Myocyte (in vitro differentiated cells): ENCODE data around the gene RPL18A. TPM values are rescaled to one million over a fixed set of nuclear protein-coding genes. Genes with fewer than 3 reads are reported as not detected.

ENCODE experiments used
- DNase-seq: peaks from one replicate; pipeline ENCODE4 v3.0.0-alpha.2; 2012; ENCODE audit warnings: low read depth
- polyA plus RNA-seq: library from polyadenylated mRNA; unstranded; fragments of >200 nt; gene quantifications from one replicate; pipeline ENCODE4 v1.2.1, GENCODE V29; 2012; ENCODE audit warnings: missing spikeins
- total RNA-seq: library from RNA; depleted of rRNA; stranded (reverse); fragments of >200 nt; gene quantifications from 2 replicates; pipeline ENCODE4 v1.2.3, GENCODE V29; 2014

RPL18A gene
- 777 and 810 TPM in 2 replicates for total RNA-seq
- polyA plus RNA-seq = 1,419 TPM

GRCh38 chr19:17859533-17860330 is at the start of gene RPL18A:
Gene RPL18A (plus strand): TSS chr19:17859910. CDS start chr19:17859957, 47 bp downstream.
- peak; percentile 100 for DNase-seq

- no peak for DNase-seq
These were observed 48.6 kb upstream of the RPL18A start for GRCh38 chr19:17811103-17811502.

- DNase-seq = no peak
These were observed 48.0 kb upstream of the RPL18A start for GRCh38 chr19:17811681-17812080.

- DNase-seq = no peak
These were observed 47.6 kb upstream of the RPL18A start for GRCh38 chr19:17812099-17812498.

GRCh38 chr19:17817668-17818363 is 41.9 kb upstream of the RPL18A start:
- no peak for DNase-seq

GRCh38 chr19:17821190-17821589 is 38.5 kb upstream of the RPL18A start, which contains the start of gene INSL3:
Gene INSL3 (minus strand): TSS chr19:17821519. CDS start chr19:17821506, 13 bp downstream.
- DNase-seq = no peak

GRCh38 chr19:17824339-17824738 is 35.4 kb upstream of the RPL18A start:
- no peak for DNase-seq

- no peak for DNase-seq
These were observed 33.1 kb upstream of the RPL18A start for GRCh38 chr19:17826508-17827056.

GRCh38 chr19:17829855-17830566 is 29.7 kb upstream of the RPL18A start:
- no peak for DNase-seq

- no peak for DNase-seq
These were observed 28.9 kb upstream of the RPL18A start for GRCh38 chr19:17830567-17831418.

- no peak for DNase-seq
These were observed 28.3 kb upstream of the RPL18A start for GRCh38 chr19:17831419-17831888.

GRCh38 chr19:17832443-17833208 is 27.1 kb upstream of the RPL18A start:
- no peak for DNase-seq

- DNase-seq = no peak
These were observed 25.1 kb upstream of the RPL18A start for GRCh38 chr19:17834350-17835181.

GRCh38 chr19:17835182-17836006 is 24.3 kb upstream of the RPL18A start:
- no peak for DNase-seq

GRCh38 chr19:17836530-17836929 is 23.2 kb upstream of the RPL18A start:
- DNase-seq = no peak

GRCh38 chr19:17837972-17838371 is 21.7 kb upstream of the RPL18A start:
- no peak for DNase-seq

GRCh38 chr19:17840019-17840418 is 19.7 kb upstream of the RPL18A start:
- no peak for DNase-seq

GRCh38 chr19:17841371-17841809 is 18.3 kb upstream of the RPL18A start:
- DNase-seq = no peak
